SK-N-SH (cell line): ENCODE measurements around the gene POU6F1. TPM values are rescaled to one million over a fixed set of nuclear protein-coding genes. Genes with fewer than 3 reads are reported as not detected.

Experiments used
- CTCF ChIA-PET: fragments of 300-600, 350-600 bp; formaldehyde crosslinking; extraction: SDS; loops from one replicate; lab custom pipeline; 2021; lab: Yijun Ruan, JAX
- POLR2A ChIA-PET: fragments of 350-600 bp; sonication (Branson Sonifier 250); formaldehyde crosslinking; extraction: SDS; loops from one replicate; lab custom pipeline; 2020; ENCODE audit warnings: antibody characterized with exemption, inconsistent platforms; lab: Yijun Ruan, JAX
- DNase-seq: peaks from one replicate; pipeline ENCODE4 v3.0.0; 2012
- H2AFZ ChIP-seq: fragments of 200-600 bp; sonication (generic); 2 replicates; pipeline ENCODE4 v1.8.1; 2016; ENCODE audit warnings: antibody characterized with exemption, mild to moderate bottlenecking, low read depth
- H3F3A ChIP-seq: fragments of 200-600 bp; sonication (generic); replicated peaks from 2 replicates; pipeline ENCODE3; 2016; ENCODE audit warnings: antibody characterized with exemption, mild to moderate bottlenecking; ENCODE audit not compliant: insufficient read depth
- H3K27ac ChIP-seq, 2 experiments: fragments of 200-500 bp in 1 of 2; fragments of 200-600 bp in 1 of 2; sonication (Bioruptor generic) in 1 of 2; sonication (generic), shearing (Covaris generic) in 1 of 2; 2 replicates each; pipeline versions ENCODE4 v1.5.1 to v1.6.1; 2014 to 2016; ENCODE audit warnings: low read depth in 2 of 2, inconsistent platforms in 1 of 2, low read length in 1 of 2, mild to moderate bottlenecking in 1 of 2, mixed read lengths in 1 of 2
- H3K27me3 ChIP-seq: fragments of 200-600 bp; sonication (generic), shearing (Covaris generic); 2 replicates; pipeline ENCODE4 v1.6.1; 2016; ENCODE audit warnings: mixed run types; ENCODE audit not compliant: insufficient read depth
- H3K36me3 ChIP-seq, 2 experiments: fragments of 200-500 bp in 1 of 2; fragments of 200-600 bp in 1 of 2; sonication (Bioruptor generic) in 1 of 2; sonication (generic) in 1 of 2; replicated peaks in 1 of 2; 2 replicates each; pipeline versions ENCODE3 to v1.5.1; 2014 to 2016; ENCODE audit warnings: low read length in 1 of 2, mild to moderate bottlenecking in 1 of 2; ENCODE audit not compliant: insufficient read depth in 2 of 2, control insufficient read depth in 1 of 2
- H3K4me1 ChIP-seq, 2 experiments: fragments of 200-500 bp in 1 of 2; fragments of 200-600 bp in 1 of 2; sonication (Bioruptor generic) in 1 of 2; sonication (generic), shearing (Covaris generic) in 1 of 2; 2 replicates each; pipeline versions ENCODE4 v1.5.1 to v1.6.1; 2014 to 2016; ENCODE audit warnings: low read depth in 1 of 2, low read length in 1 of 2, mixed run types in 1 of 2; ENCODE audit not compliant: insufficient read depth in 2 of 2, control insufficient read depth in 1 of 2
- H3K4me2 ChIP-seq: fragments of 200-600 bp; sonication (generic), shearing (Covaris generic); 2 replicates; pipeline ENCODE4 v1.6.1; 2017; ENCODE audit warnings: mixed run types
- H3K4me3 ChIP-seq, 2 experiments: fragments of 200-500 bp in 1 of 2; fragments of 200-600 bp in 1 of 2; sonication (Bioruptor generic) in 1 of 2; sonication (generic), shearing (Covaris generic) in 1 of 2; 2 replicates each; pipeline versions ENCODE4 v1.5.1 to v1.8.1; 2014 to 2016; ENCODE audit warnings: low read depth in 2 of 2, inconsistent platforms in 1 of 2, low read length in 1 of 2, mild to moderate bottlenecking in 1 of 2, mixed read lengths in 1 of 2, moderate library complexity in 1 of 2
- H3K79me2 ChIP-seq: fragments of 200-600 bp; sonication (generic); 2 replicates; pipeline ENCODE4 v1.8.1; 2017; ENCODE audit warnings: mild to moderate bottlenecking; ENCODE audit not compliant: insufficient read depth
- H3K9ac ChIP-seq: fragments of 200-600 bp; sonication (generic); 2 replicates; pipeline ENCODE4 v1.6.1; 2017; ENCODE audit warnings: mixed run types
- H3K9me2 ChIP-seq: fragments of 200-600 bp; sonication (generic); 2 replicates; pipeline ENCODE4 v1.6.1; 2017; ENCODE audit warnings: mixed run types
- H3K9me3 ChIP-seq: fragments of 200-600 bp; sonication (generic); 2 replicates; pipeline ENCODE4 v1.6.1; 2017; ENCODE audit warnings: mixed run types, mild to moderate bottlenecking, moderate library complexity
- H4K20me1 ChIP-seq: fragments of 200-600 bp; sonication (generic); 2 replicates; pipeline ENCODE4 v1.6.1; 2017; ENCODE audit warnings: mild to moderate bottlenecking, mixed run types; ENCODE audit not compliant: insufficient read depth
- ELF1 ChIP-seq: IDR thresholded peaks from 2 replicates; pipeline ENCODE4 v1.4.0; 2012
- EP300 ChIP-seq, 2 experiments: IDR thresholded peaks; 2 replicates each; pipeline versions ENCODE4 v1.4.0 to v1.6.1; 2012; ENCODE audit warnings: borderline replicate concordance in 1 of 2, low read depth in 1 of 2, low read length in 1 of 2
- EZH2phosphoT487 ChIP-seq: fragments of 200-600 bp; sonication (generic); IDR thresholded peaks from 2 replicates; pipeline ENCODE4 v1.6.1; 2017; ENCODE audit warnings: low read depth, mixed run types, mild to moderate bottlenecking, antibody characterized with exemption, moderate library complexity, borderline replicate concordance
- GATA2 ChIP-seq: sonication (generic); formaldehyde crosslinking; IDR thresholded peaks from 2 replicates; pipeline ENCODE4 v1.5.0; 2020; ENCODE audit warnings: mild to moderate bottlenecking, missing genetic modification reagents
- MAX ChIP-seq: IDR thresholded peaks from 2 replicates; pipeline ENCODE4 v1.4.0; 2012; ENCODE audit warnings: low read depth
- SMC3 ChIP-seq: IDR thresholded peaks from 2 replicates; pipeline ENCODE4 v1.6.1; 2012; ENCODE audit warnings: low read depth, low read length, improper control_type of control experiment
- TAF1 ChIP-seq: IDR thresholded peaks from 2 replicates; pipeline ENCODE4 v1.6.1; 2012; ENCODE audit warnings: low read depth, mild to moderate bottlenecking, low read length, moderate library complexity, borderline replicate concordance
- TEAD4 ChIP-seq: IDR thresholded peaks from 2 replicates; pipeline ENCODE4 v1.4.0; 2012; ENCODE audit warnings: mild to moderate bottlenecking, borderline replicate concordance; ENCODE audit not compliant: insufficient read depth
- USF2 ChIP-seq: fragments of 150-350 bp; IDR thresholded peaks from 2 replicates; pipeline ENCODE4 v1.6.1; 2017; ENCODE audit warnings: antibody characterized with exemption, low read length, low read depth, borderline replicate concordance
- YY1 ChIP-seq: IDR thresholded peaks from 2 replicates; pipeline ENCODE4 v1.4.0; 2012; ENCODE audit warnings: low read depth, mild to moderate bottlenecking
- WGBS: methylation state at CpG from one replicate; pipeline ENCODE4 v1.1.6; 2017; ENCODE audit warnings: low lambda C conversion rate; 5-methylcytosine and 5-hydroxymethylcytosine counted together
- polyA plus RNA-seq, 3 experiments: library from polyadenylated mRNA; depleted of rRNA; stranded (reverse); fragments of >200 nt; gene quantifications; 2 replicates each; pipeline ENCODE4 v1.2.3, GENCODE V29; 2012
- small RNA-seq, 7 experiments: library from RNA; depleted of rRNA; stranded (forward); fragments of <200 nt; gene quantifications; one replicate each; pipeline ENCODE3, GENCODE V24; 2012

The POU6F1 gene
- polyA plus RNA-seq, 1 of the 3 experiments (the other 2 are of a cell fraction): 1.9 TPM

- CTCF ChIA-PET: no interaction called here
- Histone ChIP-seq H3F3A (no peaks in the 10 kb centered on the region), H3K9me3 (no peaks in the 10 kb centered on the region), H3K27me3 (no peaks in the 10 kb centered on the region), H3K9ac (no peak overlapping the region), H3K36me3 (peaks cover 0 to 3% of the 10 kb centered on the region in 2 experiments), H3K27ac (no peak overlapping the region), H3K79me2 (peaks cover 22% of the 10 kb centered on the region), H3K9me2 (no peaks in the 10 kb centered on the region), H2AFZ (no peak overlapping the region), H3K4me2 (no peak overlapping the region), H4K20me1 (no peaks in the 10 kb centered on the region; the same call in 1 of the 2 replicates), H3K4me1 (no peaks in the 10 kb centered on the region), H3K4me3 (no peak overlapping the region)
- WGBS: 77% methylated on average over 3 of the region's 3 CpGs
- TF ChIP-seq EP300 (IDR thresholded peaks at IDR 0.05; ENCODE audit: borderline replicate concordance in 1 of 2, low read depth in 1 of 2, low read length in 1 of 2) (no peak), TAF1 (no peak), YY1 (no peak), SMC3 (no peak), GATA2 (CRISPR knock-in tag) (no peak), TEAD4 (no peak), EZH2phosphoT487 (no peak), MAX (no peak), USF2 (no peak), ELF1 (no peak)
- DNase-seq: no peak
- POLR2A ChIA-PET: no interaction called here
Observed at GRCh38 chr12:51139292-51139844, 78.5 kb downstream of the POU6F1 start.

Small RNAs within 50 kb of the gene (small RNA-seq; reads per million reads assigned to genes)
- gene RF00019: 0 reads per million in 7 experiments
- 0 reads per million in 7 experiments for gene RNU6-199P

Other genes starting within 250 kb of the POU6F1 start
- 27.7 and 45.0 TPM in 2 replicates for gene SLC11A2, start 191.7 kb downstream of the POU6F1 start, polyA plus RNA-seq (2012; rRNA removed)
- 67.8 and 99.3 TPM in 2 replicates for gene LETMD1, start 169.7 kb downstream of the POU6F1 start, polyA plus RNA-seq (2012; rRNA removed)
- gene CSRNP2, start 134.5 kb downstream of the POU6F1 start, polyA plus RNA-seq (2012; rRNA removed): 18.7 and 22.7 TPM in 2 replicates
- gene TFCP2, start 44.9 kb downstream of the POU6F1 start, polyA plus RNA-seq (2012; rRNA removed): 18.1 and 19.3 TPM in 2 replicates
- 274 and 325 TPM in 2 replicates for gene DAZAP2, start 20.8 kb upstream of the POU6F1 start, polyA plus RNA-seq (2012; rRNA removed)
- gene SMAGP, start 52.4 kb upstream of the POU6F1 start, polyA plus RNA-seq (2012; rRNA removed): 22.6 and 26.3 TPM in 2 replicates
- not detected in 2 replicates for gene BIN2, start 106.1 kb upstream of the POU6F1 start, polyA plus RNA-seq (2012; rRNA removed)
- gene CELA1, start 128.6 kb upstream of the POU6F1 start, polyA plus RNA-seq (2012; rRNA removed): 0.05 TPM in 1 of 2 replicates, not detected in the other
- gene GALNT6, start 173.3 kb upstream of the POU6F1 start, polyA plus RNA-seq (2012; rRNA removed): 0.47 and 0.74 TPM in 2 replicates
- gene SLC4A8, start 206.8 kb upstream of the POU6F1 start, polyA plus RNA-seq (2012; rRNA removed): 3.6 and 5.2 TPM in 2 replicates